K562 (cell line): ENCODE data around the gene VGLL2. TPM values are rescaled to one million over a fixed set of nuclear protein-coding genes. Genes with fewer than 3 reads are reported as not detected.

Experiments used
- C11orf30 ChIP-seq: fragments of 450-650 bp; IDR thresholded peaks from 2 replicates; pipeline ENCODE4 v1.6.1; 2016; ENCODE audit warnings: low read depth, mild to moderate bottlenecking
- CREB5 ChIP-seq: fragments of 250-450 bp; sonication (Bioruptor Pico); IDR thresholded peaks from 2 replicates; pipeline ENCODE4 v1.5.0; 2020; ENCODE audit warnings: mild to moderate bottlenecking
- MGA ChIP-seq: fragments of 450-650 bp; IDR thresholded peaks from 2 replicates; pipeline ENCODE4 v1.6.1; 2016; ENCODE audit warnings: mild to moderate bottlenecking, moderate library complexity
- PURB ChIP-seq: sonication (generic); formaldehyde crosslinking; IDR thresholded peaks from 2 replicates; pipeline ENCODE4 v1.9.0; 2021; ENCODE audit warnings: low read depth, mild to moderate bottlenecking, missing genetic modification reagents
- ZNF316 ChIP-seq: fragments of 450-650 bp; IDR thresholded peaks from 2 replicates; pipeline ENCODE4 v1.6.1; 2016
- ZNF609 ChIP-seq: sonication (generic); formaldehyde crosslinking; IDR thresholded peaks from 2 replicates; pipeline ENCODE4 v1.8.1; 2023; ENCODE audit warnings: missing genetic modification reagents, mild to moderate bottlenecking, borderline replicate concordance
- polyA plus RNA-seq, 8 experiments: library from polyadenylated mRNA; depleted of rRNA in 4 of 8; stranded (reverse) in 5 of 8; unstranded in 3 of 8; fragments of >200 nt; fragmentation: Nextera tagmentation in 2 of 8; fragmentation: Illumina TruSeq in 1 of 8; extraction: Ambion mirVana in 2 of 8; extraction: Trizol in 1 of 8; gene quantifications; 2 replicates each; pipeline versions ENCODE4 v1.2.1 to v1.2.3, GENCODE V29; 2011 to 2014; ENCODE audit warnings: inconsistent platforms in 1 of 8, missing spikeins in 1 of 8
- total RNA-seq, 7 experiments: library from RNA; depleted of rRNA in 6 of 7; stranded (reverse); fragments of >200 nt in 6 of 7; fragmentation: Illumina TruSeq in 2 of 7; extraction: Trizol in 2 of 7; gene quantifications; 2 replicates each; pipeline versions ENCODE4 v1.2.1 to v1.2.3, GENCODE V29; 2011 to 2021; ENCODE audit warnings: low replicate concordance in 1 of 7

Gene VGLL2
- total and polyA plus RNA-seq, 9 of the 15 experiments (the other 6 are each of a cell fraction or from before 2014, with no cell fraction given), result not detected

GRCh38 chr6:117267054-117267347 lies 1.6 kb downstream of the VGLL2 start (continued):
- TF ChIP-seq MGA (no peak), PURB (CRISPR knock-in tag) (no peak), CREB5 (CRISPR knock-in tag) (no peak), C11orf30 (no peak), ZNF609 (CRISPR knock-in tag) (no peak), ZNF316 (no peak)
- TF ChIP-seq, all 486 proteins: peak for 0
